ENCODE results near the gene PSME2.

The PSME2 gene, protein sequence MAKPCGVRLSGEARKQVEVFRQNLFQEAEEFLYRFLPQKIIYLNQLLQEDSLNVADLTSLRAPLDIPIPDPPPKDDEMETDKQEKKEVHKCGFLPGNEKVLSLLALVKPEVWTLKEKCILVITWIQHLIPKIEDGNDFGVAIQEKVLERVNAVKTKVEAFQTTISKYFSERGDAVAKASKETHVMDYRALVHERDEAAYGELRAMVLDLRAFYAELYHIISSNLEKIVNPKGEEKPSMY

DNA sequence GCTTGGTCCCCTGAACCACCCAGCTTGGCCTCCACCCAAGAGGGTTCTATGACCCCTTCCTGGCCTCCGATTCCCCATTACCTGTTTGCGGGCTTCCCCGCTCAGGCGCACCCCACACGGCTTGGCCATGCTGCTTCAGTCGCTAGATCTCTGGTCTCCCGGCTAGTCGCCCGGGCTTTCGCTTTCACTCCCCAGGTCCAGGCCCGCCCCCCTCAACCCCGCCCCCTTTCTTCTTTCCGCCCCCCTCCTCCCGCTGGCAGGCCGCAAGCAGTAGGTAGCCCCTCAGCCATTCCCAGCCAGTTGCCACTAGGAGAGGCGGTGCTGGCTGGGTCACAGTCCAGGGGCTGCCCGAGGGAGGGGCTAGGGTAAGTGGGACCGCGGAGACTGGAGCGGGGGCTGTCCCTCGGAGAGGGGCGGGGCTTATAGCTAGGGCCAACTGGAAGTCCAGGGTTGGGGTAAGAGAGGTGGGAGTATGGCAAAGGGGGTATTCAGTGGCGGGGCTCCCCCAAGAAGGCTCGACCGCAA lies at the start of gene PSME2:
PSME2 (minus strand) TSS at position 158 of the 525 bp plus-strand sequence; CDS start at position 129, 29 bp downstream.
- peak; percentile 98 for DNase-seq

DNA sequence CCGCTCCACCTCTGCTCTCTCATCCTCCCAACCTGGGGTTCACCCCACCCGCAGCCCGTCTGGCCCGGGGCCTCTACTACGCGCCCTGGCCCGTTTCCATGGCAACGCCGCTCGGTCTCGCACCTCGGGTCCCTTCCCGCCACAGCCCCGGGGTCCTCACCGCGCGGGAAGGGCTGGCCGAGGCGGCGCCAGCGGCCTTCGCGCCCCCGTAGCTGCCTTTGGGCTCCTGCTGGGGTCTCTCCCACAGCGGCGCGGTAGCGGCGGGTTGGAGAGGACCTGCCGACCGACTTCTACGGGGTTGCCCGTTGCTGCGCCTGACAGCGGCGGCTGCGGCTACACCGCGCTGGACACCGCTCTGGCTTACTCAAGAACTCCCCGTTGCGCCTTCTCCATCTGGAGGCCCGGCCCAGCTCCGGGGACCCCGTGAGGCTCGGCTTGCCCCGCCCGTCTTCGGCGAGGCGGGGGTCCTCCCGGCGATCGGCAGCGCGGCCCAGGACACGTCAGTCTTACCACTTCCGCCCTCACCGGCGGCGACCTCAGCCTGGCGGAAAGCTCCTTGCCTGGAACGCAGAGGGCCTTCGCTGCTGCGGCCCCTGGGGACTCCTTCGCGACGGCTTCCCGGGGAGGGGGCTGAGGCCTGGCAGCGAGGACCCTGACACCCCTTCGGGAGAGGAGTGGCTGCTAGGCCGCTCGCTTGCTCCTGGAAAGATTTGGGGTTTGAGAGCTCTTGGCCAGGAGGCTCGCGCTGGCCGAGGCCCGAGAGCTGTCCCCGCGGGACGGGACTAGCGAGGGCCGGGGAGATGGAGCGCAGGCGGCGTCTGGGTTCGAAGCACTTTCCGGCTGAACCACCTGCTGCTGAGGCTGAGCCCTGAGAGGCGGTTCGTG lies 49.0 kb upstream of the PSME2 start, which contains the start of gene TM9SF1:
TM9SF1 (minus strand) TSS at position 256 of the 885 bp plus-strand sequence. CDS start 422 bp downstream, outside the sequence.
- peak; percentile 84 for DNase-seq

DNA sequence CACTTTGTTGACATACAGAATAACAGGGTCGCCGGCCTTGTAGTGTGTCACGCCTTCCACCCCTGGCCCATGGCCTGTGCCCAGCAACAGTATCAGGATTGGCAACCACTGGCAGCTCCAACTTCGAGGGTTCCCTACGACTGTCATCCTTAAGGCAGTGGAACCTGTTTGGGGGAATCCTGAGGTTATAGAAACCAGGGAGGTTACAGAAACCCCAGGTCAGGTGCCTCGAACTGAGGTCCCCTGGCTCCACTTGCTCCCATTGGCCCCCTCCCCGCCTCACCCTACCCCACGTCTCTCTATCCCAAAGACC lies 48.4 kb upstream of the PSME2 start:
- DNase-seq = no peak

DNA sequence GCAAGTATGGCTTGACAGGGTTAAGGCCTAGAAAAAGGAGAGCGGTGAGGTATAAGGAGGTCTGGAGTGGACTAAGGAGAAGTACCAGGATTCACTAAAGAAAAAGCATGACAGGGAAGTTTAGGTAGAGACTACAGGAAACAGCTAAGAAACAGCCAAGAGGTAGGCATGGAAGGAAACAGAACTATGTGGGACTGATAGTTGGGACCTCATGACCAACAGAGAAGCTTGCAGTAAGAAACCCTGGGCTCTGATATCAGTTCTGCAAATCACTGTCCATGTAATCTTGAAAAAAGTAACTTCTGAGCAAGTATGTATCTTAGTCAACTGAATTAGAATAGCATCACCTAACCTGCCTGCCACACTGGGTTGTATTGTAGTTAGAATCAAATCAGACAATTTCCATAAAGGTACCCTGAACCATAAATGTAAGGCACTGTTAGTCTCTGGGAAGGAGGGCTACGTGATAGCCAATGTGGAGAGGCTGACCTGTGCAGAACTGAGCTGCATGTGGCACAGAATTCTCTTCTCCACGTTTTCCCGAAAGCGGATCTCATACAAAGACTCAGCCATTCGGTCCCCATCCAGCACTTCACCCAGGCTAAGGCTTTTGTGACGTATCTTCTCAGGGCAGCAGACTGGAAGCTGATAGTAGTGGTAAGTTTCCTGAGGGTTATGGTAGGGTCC lies 47.9 kb upstream of the PSME2 start:
- DNase-seq = no peak

DNA sequence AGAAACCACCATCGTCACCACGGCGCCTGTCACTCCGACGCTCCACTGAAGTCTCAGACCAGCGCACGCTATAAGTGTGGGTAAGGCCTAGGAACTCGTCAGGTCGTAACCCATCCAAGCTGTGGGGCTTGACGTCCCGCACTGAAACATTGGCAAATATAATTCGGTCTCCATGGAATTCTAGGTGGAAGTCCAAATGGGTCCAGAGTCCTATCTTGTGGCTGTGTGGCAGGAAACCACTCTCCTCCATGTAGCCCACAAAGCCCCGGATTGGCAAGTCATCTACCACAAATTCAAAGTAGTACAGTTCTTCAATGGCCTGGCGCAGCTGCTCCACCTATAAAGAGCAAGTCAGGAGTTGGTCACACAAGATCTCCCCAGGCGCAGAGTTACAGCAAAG lies 46.5 kb upstream of the PSME2 start:
- no peak for DNase-seq

DNA sequence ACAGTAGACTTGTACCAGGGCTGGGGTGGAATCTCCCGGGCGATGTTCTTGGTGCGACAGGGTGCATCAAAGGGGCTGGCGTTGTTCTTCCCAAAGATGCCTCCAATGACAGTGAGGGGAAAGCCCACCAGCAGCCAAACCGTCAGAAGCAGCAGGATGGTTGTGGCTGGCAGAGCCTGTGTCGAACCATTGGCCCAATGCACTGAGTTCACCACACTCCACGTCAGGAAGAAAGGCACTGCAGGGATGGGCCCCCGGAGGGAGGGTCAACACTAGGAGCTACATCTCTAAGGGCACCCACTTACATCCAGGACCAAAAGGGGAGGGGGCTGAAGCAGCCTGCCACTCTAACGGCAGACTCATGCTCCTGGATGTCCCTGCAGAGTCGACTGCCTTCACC lies 44.0 kb upstream of the PSME2 start:
- no peak for DNase-seq

DNA sequence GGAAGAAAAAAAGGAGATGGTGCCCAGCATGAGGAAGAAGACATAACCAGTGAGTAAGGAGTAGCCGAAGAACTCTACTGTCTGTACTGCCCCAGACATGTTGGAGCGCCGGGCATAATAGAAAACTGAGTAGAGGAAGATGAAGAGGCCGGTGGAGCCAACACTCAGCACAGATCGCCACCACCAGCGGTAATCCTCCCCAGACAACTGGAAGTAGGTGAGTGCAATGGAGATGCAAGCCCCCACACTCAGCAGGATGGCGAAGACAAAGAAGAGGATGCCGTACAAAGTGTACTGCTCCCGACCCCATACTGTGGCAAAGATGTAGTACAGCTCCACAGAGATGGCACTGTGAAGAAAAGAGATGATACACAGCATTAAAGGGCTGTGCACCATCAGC lies 43.0 kb upstream of the PSME2 start:
- DNase-seq = no peak

DNA sequence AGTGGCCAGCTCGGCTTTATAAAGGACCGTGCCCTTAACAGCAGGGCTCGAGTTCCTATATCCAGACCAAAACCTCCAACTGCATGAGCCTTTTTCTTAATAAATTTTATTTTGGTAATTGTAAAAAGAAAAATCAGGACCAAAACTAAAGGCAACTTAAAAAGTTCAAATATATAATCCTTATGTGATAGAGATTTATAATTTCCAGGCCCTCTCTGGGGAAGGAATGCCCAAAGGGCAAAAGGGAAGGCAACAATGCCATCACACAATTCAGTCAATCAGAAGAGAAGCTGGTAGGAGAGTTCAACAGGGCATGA lies 42.6 kb upstream of the PSME2 start:
- no peak for DNase-seq

DNA sequence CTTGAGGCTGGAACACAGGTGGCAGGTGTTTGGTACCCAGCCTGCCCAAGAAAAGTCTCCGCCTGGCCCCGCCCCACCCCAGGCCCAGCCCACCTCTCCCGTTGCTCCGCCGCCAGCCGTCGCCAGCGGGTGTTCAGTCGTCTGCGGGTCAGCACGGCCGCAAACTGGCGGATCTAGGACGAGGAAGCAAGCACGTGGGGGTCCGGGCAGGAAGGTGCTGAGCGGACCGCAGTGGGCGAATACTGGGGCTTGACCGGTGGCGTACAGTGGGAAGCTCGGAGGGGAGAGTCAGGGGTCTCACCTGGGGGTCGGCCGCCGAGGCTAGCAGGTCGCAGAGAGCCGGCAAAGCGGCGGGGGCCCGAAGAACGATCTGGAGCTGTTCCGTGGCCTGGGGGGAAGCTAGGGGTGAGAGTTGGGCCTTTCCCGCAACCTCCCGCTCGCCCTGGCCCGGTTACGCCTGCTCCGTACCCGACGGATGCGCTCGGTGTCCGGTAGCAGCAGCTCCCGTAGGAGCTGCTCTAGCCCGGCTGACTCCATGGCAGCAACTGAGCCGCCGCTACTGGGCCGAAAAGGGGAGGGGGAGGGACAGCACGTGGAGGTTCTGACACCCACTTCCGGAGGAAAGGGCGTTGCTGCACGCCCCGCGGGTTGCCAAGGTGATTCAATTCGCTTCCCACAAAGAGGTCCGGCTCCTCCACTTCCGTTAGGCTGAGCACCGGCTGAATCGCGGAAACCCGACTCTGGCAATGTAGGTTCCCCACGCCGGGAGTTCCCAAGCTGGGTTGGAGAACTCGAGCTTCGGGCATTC lies 42.0 kb upstream of the PSME2 start, which contains the start of gene IPO4:
IPO4 (minus strand) TSS at position 566 of the 808 bp plus-strand sequence; CDS start at position 537, 29 bp downstream.
- peak; percentile 97 for DNase-seq

DNA sequence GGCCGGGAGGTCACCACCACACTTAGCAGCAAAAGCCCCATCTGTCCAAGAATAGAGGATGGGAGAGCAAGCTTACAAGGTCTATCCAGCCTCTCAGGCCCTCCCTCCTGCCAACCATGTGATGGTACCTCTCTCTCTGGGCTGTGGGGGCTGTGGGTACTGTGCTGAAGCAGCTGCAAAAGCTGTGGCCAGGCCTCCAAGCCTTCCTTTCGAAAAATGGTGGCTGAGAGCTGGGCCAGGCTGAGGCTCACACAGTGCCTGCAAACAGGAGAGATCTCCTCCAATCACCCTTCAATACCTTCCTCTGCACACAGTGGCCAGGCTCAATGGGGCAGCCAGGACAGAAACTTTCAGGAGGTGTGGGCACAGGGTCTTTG lies 41.1 kb upstream of the PSME2 start:
- DNase-seq = no peak

DNA sequence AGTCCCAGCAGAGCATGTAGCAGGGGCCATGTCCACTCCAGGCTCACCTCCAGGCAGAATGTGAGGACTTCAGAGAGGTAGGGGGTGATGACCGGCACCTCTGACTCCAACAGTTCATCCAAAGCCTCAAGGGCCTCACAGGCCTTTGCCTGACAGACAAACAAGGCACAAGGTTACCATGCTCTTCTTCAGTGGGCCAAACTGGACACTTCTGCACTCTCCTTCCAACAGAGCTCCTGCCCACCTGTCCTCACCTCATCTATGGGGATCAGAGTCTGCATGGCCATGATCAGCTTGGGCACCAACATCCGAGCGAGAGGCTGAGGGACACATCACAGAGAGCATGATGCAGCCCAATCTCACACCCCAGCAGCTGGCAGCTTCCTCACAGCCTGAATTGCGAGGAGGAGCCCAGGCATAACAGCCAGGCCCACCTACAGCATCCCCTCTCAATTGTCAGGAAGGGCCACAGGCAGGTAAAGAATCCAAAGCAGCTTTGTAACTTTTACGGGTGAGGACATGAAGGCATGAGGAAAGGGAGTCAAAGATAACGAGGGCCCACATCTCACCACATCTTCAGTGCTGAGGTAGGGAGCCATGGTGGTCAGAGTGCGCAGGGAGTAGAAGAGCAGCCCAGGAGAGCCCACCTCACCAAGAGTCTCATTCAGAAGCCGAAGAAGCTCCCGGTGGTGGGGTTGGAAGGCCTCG lies 40.6 kb upstream of the PSME2 start:
- no peak for DNase-seq

DNA sequence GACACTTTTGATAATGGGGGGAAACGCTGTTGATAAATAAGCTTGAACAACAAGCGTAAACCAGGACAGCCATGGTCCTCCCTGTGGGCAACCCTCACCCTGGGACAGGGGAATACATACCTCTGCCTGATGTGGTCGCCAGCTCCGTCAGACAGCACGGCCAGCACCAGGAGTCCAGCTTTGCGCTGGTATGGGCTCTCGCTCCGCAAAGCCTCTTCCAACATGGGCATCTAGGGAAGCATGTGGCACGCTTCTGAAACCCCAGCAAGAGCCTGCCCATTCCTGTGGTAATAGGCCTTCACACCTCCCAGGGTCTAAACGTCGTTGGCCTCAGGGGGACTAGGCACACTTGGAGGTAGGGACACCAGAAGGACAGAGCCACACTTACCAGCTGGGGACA lies 39.3 kb upstream of the PSME2 start:
- DNase-seq = no peak

DNA sequence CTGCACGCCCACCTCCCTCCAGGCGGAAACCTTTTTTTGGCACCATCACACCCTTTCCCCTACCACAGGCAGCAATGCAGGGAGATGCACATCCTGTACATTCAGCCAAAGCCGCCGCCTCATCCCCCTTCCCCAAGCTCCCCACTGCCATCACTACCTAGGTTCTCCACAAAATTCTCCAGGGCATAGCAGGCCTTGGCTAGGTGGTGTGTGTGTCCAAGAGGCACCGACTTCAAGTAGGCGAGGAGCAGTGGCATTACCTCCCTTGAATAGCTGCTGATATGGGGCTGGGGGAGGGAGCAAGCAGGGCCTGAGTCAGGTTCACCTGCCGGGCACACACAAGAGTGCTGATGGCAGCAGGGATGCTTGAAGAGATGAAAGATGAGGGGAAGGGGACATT lies 38.6 kb upstream of the PSME2 start:
- DNase-seq = no peak

DNA sequence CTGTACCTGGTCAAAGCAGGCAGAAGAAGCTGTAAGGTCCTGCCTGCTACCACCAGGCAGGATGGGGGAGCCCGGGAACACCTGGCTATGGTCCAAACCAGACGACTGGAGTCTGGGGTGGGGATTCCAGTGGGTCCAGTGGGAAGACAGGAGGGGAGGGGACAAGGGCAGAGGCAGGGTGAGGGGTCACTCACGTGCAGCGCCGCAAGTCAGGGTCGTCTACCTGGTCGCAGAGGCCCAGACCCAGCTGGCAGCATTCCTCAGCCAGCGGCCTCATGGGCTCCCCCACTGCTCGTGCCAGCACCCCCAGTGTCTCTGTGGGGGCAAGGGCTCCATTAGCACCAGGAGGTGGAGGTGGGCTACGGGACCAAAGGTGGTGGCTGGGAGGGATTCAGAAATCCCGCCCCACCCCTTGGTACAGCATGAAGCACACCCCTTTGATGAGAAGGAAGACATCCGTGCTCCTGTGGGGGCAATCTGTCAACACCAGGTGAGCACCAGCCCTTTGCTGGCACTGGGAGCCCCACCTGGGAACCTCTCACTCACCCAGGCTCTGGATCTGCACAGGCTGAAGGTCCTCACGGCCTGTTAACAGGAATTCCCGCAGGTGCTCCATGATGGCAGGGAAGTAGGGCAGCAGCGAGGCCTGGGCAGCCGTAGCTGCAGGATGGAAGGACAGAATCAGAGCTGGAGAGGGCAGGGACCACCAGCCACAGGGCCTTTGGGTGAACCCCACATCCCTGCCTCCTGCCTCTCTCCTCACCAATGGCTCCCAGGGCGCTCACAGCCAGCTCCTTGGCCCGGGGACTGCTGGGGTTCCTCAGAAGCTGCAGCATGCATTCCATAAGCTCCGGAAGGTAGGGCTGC lies 37.9 kb upstream of the PSME2 start:
- DNase-seq = no peak

DNA sequence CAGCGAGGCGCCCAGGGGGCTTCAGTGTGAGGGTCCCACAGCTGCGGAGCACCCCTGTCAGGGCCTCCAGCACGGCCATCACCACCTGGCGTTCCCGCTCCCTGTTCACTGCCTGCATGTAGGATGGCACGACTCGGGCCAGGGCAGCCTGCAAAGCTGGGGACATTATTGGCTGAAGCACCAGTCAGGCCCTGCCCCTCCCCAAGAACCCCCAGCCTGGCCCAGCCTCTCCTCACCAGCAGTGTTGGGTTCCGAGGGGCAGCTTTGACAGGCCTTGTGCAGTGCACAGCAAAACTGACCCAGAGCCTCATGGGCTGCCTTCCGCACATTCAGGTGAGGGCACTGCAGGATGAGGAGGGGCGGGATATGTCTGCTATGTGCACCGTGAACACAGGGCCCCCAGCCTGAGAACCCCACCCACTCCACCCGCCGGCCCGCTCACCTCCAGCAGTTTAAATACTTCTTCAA lies 36.6 kb upstream of the PSME2 start:
- no peak for DNase-seq

DNA sequence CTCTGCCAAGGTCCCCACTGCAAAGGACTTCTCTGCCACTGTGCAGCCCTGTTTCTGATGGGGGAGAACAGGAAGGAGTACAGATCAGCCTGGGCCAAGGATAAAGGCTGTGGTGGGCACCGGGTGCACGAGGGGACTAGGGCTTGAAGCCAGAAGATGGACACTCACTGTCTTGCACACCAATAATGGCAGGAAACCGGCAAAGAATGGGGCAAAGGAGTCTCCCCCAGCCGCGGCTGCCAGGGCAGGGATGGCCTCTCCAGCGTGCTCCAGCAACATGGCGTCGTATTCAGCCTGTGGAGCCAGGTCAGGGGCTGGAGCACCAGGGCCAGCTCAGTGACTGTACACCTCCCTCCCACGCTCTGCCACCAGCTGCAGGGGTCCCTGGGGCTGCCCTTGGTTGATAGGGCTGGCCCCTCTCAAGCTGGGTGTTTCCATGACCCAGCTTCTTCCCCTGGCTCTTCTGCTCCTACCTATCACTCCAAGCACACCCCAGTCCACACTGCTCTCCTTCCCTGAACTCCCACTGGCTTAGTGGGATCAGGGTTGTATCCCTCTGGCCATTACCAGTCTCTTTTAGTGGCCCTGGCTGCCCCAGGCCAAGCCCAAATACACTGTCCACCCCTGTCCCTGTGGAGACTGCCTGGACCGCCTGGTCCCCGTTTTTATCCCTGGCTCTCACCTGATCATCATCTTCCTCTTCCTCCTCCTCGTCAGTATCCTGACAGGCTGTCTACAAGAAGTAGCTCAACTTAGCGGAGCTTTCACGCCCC lies 35.9 kb upstream of the PSME2 start:
- DNase-seq = no peak

DNA sequence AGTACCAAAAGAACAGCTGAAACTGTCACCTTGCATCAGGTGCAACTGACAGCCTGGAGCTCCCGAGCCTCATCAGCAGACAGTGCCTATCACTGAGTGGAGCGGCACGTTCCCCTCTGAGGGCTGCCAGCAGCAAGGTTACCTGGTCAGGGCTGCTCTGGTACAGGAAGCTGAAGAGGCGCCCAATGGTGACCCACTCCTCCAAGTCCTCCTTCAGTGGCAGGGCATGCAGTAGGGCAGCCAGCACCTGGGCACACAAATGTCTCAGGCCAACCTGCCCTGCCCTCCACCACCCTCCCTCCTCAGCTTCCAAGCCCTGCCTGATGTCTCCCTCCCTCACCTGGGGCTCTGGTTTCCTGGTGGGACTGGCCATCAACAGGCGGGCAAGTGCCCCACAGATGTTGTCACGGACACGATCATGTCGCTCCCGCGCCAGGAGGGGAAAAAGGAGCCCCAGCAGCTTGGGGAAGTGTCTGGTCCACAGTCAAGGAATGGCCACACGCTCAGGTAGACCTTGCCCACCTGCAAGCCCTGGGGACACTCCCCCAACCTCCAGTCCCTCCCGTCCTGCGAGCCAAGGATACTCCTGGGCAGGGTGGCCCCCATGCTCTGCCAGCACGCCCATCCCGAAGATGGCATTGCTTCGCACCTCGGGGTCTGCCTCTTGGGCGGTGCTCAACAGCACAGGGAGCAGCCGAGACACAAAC lies 35.1 kb upstream of the PSME2 start:
- no peak for DNase-seq

DNA sequence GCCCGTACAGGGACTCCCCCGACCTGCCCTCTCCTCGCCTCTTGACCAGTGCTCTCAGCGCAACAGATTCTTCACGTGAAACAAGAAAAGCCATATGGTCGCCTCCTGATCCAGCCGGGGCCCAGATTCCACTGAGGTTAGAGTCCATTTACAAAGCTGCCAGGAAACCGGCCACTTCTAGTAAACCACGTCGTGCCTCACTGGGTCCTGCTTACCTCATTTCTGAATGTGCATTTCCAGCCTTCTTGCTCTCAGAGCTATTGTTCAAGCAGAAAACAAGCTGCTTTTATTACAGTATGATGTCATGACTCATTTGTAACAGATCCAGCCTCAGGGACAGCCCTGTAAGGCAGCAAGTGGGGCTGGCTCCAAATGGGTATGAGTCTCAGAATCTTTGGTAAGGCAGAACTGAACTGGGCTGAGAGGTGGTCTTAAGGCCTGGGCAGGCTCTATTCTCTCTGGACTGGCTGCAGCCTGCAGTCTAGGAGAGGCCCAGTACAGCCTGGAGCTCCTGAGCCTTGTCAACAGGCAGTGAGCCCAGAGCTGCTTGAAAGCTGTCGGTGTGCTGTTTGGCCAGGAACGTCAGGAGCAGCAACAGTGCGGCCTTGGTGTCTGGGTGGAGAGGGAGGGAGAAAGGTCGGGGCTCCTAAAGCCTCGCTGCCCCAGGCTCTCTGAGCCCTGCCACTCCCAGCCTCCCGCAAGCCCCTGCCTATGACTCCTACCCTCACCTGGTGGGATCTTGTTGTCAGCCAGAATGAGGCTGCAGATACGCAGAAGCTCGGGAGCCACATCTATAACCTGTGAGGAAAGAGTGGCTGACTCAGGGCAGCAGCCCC lies 33.8 kb upstream of the PSME2 start:
- DNase-seq = peak; percentile 49
